ENCODE results near the gene RAB28. TPM values are rescaled to one million over a fixed set of nuclear protein-coding genes. Genes with fewer than 3 reads are reported as not detected.

Gene RAB28
- total RNA-seq, 1 experiment from 2014 or later: 19.8 TPM

- WGBS (ENCODE audit: extremely low coverage, insufficient read length, low lambda C conversion rate): no CpG with 5 or more reads among the region's 35 CpGs
- DNase-seq: peak; percentile 94
Observed at GRCh38 chr4:13530823-13531624, 46.9 kb upstream of the RAB28 start.

More at GRCh38 chr4:13530823-13531624, 46.9 kb upstream of the RAB28 start:
- no peak overlapping the region for H2BK5ac ChIP-seq (ENCODE audit: insufficient read length, low read length)
- H3K9ac ChIP-seq (ENCODE audit: extremely low read depth, insufficient read length, low read length): no peak overlapping the region
- Mint-ChIP-seq H3K27ac (peak overlapping the region in 1 of 3 experiments; percentile 7; a peak in 2 of 7 replicates), H3K9me3 (no peaks in the 10 kb centered on the region; a peak in 2 of 5 replicates), H3K4me1 (peaks cover 50 to 55% of the 10 kb centered on the region in 2 experiments), H3K4me3 (peak overlapping the region; percentile 45 to 61), H3K27me3 (ENCODE audit: low read depth) (peaks cover 99% of the 10 kb centered on the region), H3K36me3 (ENCODE audit: insufficient read depth in 1 of 3, low read depth in 3 of 3) (no peaks in the 10 kb centered on the region; a peak in 1 of 7 replicates)
- no peak overlapping the region for H2AFZ ChIP-seq (ENCODE audit: low read length)
- peaks cover 90% of the 10 kb centered on the region for H3K27me3 ChIP-seq (ENCODE audit: insufficient read depth, low read length)
- H2BK20ac ChIP-seq (ENCODE audit: low read depth, low read length, poor library complexity, severe bottlenecking): no peak overlapping the region
- no peak overlapping the region for H4K5ac ChIP-seq (ENCODE audit: insufficient read length, low read depth, low read length)
- H2BK120ac ChIP-seq (ENCODE audit: low read depth, low read length, poor library complexity, severe bottlenecking): no peak overlapping the region
- H3K56ac ChIP-seq (ENCODE audit: insufficient read length, low read depth, low read length): no peak overlapping the region
- no peak overlapping the region for H3K23ac ChIP-seq (ENCODE audit: insufficient read length, low read depth, low read length)
- H3K18ac ChIP-seq (ENCODE audit: insufficient read length, low read depth, low read length): no peak overlapping the region
- no peak overlapping the region for H3T11ph ChIP-seq (ENCODE audit: low read length)
- H4K20me1 ChIP-seq (ENCODE audit: control insufficient read depth, insufficient read depth, insufficient read length): no peaks in the 10 kb centered on the region
- H3K23me2 ChIP-seq (ENCODE audit: insufficient read length, low read depth, low read length, poor library complexity, severe bottlenecking): peaks cover 12% of the 10 kb centered on the region
- no peak overlapping the region for H3K14ac ChIP-seq (ENCODE audit: insufficient read depth, low read length)
- no peaks in the 10 kb centered on the region for H3K79me1 ChIP-seq (ENCODE audit: insufficient read depth, low read depth, low read length, poor library complexity, severe bottlenecking)
- H3K4me2 ChIP-seq (ENCODE audit: insufficient read depth, insufficient read length, low read length): peak overlapping the region; percentile 71
- no peak overlapping the region for H3K27ac ChIP-seq (ENCODE audit: insufficient read length, low read depth, low read length)
- no peak overlapping the region for H4K91ac ChIP-seq (ENCODE audit: insufficient read length, low read depth, low read length)
- H3K4me1 ChIP-seq (ENCODE audit: insufficient read depth, low read length): peaks cover 4% of the 10 kb centered on the region
- H2AK5ac ChIP-seq (ENCODE audit: insufficient read length, low read length): no peak overlapping the region
- H4K8ac ChIP-seq (replicated peaks; ENCODE audit: insufficient read length, low read depth, low read length): no peak overlapping the region
- H3K79me2 ChIP-seq (ENCODE audit: insufficient read depth, low read length): no peaks in the 10 kb centered on the region
- no peak overlapping the region for H2BK12ac ChIP-seq (ENCODE audit: insufficient read length, low read depth, low read length)
- TF ChIP-seq CTCF (conservative IDR thresholded peaks at IDR 0.05): no peak
- no peak overlapping the region for H2BK15ac ChIP-seq (ENCODE audit: low read depth, low read length)
- H3K4ac ChIP-seq (ENCODE audit: low read depth, low read length): no peak overlapping the region
- no peaks in the 10 kb centered on the region for H3K9me3 ChIP-seq (ENCODE audit: control insufficient read depth, low read depth, low read length)
